Ascending aorta (tissue), 2 donors: ENCODE measurements around the gene ADIG. TPM values are rescaled to one million over a fixed set of nuclear protein-coding genes. Genes with fewer than 3 reads are reported as not detected.

Experiments used
- DNase-seq, 2 donors: peaks; one replicate each; pipeline ENCODE4 v3.0.0-alpha.2; 2019; ENCODE audit warnings: low spot score in 2 of 2
- H3K27ac ChIP-seq, 2 donors: fragments of 200-600 bp; sonication (generic); one replicate each; pipeline ENCODE4 v1.5.1; 2016 to 2017; ENCODE audit warnings: mild to moderate bottlenecking in 1 of 2
- H3K27me3 ChIP-seq: fragments of 200-600 bp; sonication (generic); one replicate; pipeline ENCODE4 v1.5.1; 2017
- H3K36me3 ChIP-seq, 2 donors: fragments of 200-600 bp; sonication (generic); one replicate each; pipeline ENCODE4 v1.5.1; 2016
- H3K4me1 ChIP-seq, 2 donors: fragments of 200-600 bp; sonication (generic); one replicate each; pipeline ENCODE4 v1.5.1; 2016 to 2017; ENCODE audit warnings: mild to moderate bottlenecking in 1 of 2
- H3K4me3 ChIP-seq, 2 donors: fragments of 200-600 bp; sonication (generic); one replicate each; pipeline ENCODE4 v1.5.1; 2016 to 2017; ENCODE audit warnings: mild to moderate bottlenecking in 1 of 2
- H3K9me3 ChIP-seq, 2 donors: fragments of 200-600 bp; sonication (generic); one replicate each; pipeline ENCODE4 v1.5.1; 2016
- CTCF ChIP-seq, 3 experiments: fragments of 200-600 bp in 2 of 3; fragments of 450-650 bp in 1 of 3; sonication (generic) in 2 of 3; IDR thresholded peaks; one replicate each; pipeline ENCODE4 v1.5.1; 2016 to 2019; ENCODE audit warnings: antibody characterized with exemption in 3 of 3, mild to moderate bottlenecking in 1 of 3, moderate library complexity in 1 of 3
- intact Hi-C: fragments of 100-400 bp; cut with DNase I; formaldehyde crosslinking; loops from one replicate; pipeline ENCODE4 v1.15.1; 2023
- total RNA-seq: library from RNA; depleted of rRNA; stranded (reverse); fragments of >200 nt; gene quantifications from one replicate; pipeline ENCODE4 v1.1.0, GENCODE V29; 2016

ADIG gene
- total RNA-seq, 1 donor from 2014 or later, result not detected

- TF ChIP-seq CTCF (IDR thresholded peaks at IDR 0.05), result no peak
- no peaks in the 10 kb centered on the region for H3K9me3 ChIP-seq
- H3K4me3 ChIP-seq, result no peak overlapping the region
- H3K4me1 ChIP-seq, result no peaks in the 10 kb centered on the region
- intact Hi-C loops, result no loop called here
- no peak overlapping the region for H3K27ac ChIP-seq
- peaks cover 79 to 94% of the 10 kb centered on the region in 2 donors for H3K36me3 ChIP-seq
- DNase-seq, result no peak
- H3K27me3 ChIP-seq, result no peaks in the 10 kb centered on the region
These were observed 29.9 kb upstream of the ADIG start for GRCh38 chr20:38551056-38551626.

GRCh38 chr20:38554986-38555385 is 26.0 kb upstream of the ADIG start:
- Histone ChIP-seq H3K36me3 (peaks cover 70 to 92% of the 10 kb centered on the region in 2 donors), H3K4me3 (no peak overlapping the region), H3K4me1 (no peaks in the 10 kb centered on the region), H3K27me3 (no peaks in the 10 kb centered on the region), H3K27ac (no peak overlapping the region), H3K9me3 (no peaks in the 10 kb centered on the region)
- DNase-seq, result no peak
- intact Hi-C loops, result no loop called here
- no peak for TF ChIP-seq CTCF (IDR thresholded peaks at IDR 0.05)

DNA sequence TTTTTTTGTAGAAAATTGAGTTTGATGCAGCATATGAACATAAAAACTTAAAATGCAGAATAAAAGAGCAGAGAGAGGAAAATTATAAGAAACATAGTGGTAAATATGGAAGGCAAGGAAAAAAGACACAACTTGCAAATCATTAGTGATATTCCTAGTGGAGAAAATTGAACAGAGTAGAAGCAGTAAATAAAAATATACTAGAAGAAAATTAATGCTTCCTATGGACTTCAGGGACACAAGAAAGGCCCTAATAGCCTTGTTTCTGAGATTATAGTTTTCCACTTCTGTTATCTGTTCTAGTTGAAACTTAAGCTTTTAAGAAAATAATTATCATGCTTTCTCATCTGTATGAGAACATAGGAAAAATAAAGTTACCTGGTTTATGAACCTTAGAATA is 25.6 kb upstream of the ADIG start:
- intact Hi-C loops, result no loop called here
- no peak for TF ChIP-seq CTCF (IDR thresholded peaks at IDR 0.05)
- DNase-seq, result no peak

DNA sequence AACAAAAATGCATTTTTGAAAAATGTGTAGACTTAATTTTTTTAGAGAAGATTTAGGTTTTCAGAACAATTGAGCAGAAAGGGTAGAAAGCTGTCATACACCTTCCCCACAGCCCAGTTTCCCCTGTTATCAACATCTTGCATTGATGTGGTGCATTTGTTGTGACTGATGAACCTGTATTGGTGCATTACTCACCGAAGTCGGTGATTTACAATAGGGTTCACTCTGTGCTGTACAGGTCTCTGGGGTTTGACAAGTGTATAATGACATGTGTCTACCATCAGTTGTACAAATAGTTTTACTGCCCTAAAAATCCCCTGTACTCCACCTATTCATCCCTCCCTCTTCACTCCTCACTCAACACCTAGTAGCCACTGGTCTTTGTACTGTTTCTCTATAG is 23.8 kb upstream of the ADIG start:
- no peak for DNase-seq
- Histone ChIP-seq H3K4me1 (no peaks in the 10 kb centered on the region), H3K27ac (no peak overlapping the region), H3K36me3 (peaks cover 64 to 85% of the 10 kb centered on the region in 2 donors), H3K27me3 (no peaks in the 10 kb centered on the region), H3K4me3 (no peak overlapping the region), H3K9me3 (no peaks in the 10 kb centered on the region)
- no peak for TF ChIP-seq CTCF (IDR thresholded peaks at IDR 0.05)
- intact Hi-C loops, result no loop called here

More for the DNA sequence above, 25.6 kb upstream of the ADIG start:
- H3K36me3 ChIP-seq, result peaks cover 72 to 89% of the 10 kb centered on the region in 2 donors
- no peaks in the 10 kb centered on the region for H3K9me3 ChIP-seq
- H3K4me1 ChIP-seq, result no peaks in the 10 kb centered on the region
- H3K4me3 ChIP-seq, result no peak overlapping the region
- H3K27ac ChIP-seq, result no peak overlapping the region
- no peaks in the 10 kb centered on the region for H3K27me3 ChIP-seq

DNA sequence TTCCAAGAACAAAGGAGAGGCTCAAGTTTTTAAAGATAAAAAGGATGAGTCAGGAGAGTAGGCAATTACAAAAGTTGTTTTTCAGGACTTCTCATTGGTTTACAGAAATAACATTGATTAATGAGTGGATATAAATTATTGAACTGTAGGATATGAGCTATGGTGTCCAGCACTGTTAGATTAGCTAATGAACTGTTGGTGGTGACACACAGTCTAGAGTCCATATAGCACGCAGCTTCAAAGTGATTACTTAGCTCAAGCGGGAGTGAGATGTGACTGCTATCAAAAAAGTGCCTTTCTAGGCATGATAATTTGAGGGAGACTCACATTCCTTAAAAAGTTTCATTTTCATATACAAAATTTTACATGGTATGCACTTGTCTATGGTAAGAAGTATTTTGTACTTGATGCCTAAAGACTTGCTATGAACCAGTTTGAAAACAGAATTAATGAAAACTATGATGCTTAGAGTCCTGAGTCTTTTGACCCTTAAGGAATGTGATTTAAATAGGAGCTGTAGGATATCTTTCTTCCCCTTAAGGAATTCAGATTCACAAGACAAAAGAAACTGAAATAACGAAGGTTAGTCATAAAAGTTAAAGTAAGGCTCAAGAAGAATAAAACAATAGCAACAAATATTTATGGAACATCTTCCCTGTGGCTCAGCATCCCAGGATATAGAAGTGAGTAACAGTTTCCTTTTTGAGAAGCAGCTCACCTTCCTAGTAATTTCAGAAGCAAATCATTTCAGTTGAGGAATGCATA is 22.2 kb upstream of the ADIG start:
- H3K36me3 ChIP-seq, result peaks cover 59 to 84% of the 10 kb centered on the region in 2 donors
- no peak overlapping the region for H3K27ac ChIP-seq
- no peaks in the 10 kb centered on the region for H3K27me3 ChIP-seq
- no peak overlapping the region for H3K4me3 ChIP-seq
- H3K9me3 ChIP-seq, result no peaks in the 10 kb centered on the region
- DNase-seq, result no peak
- intact Hi-C loops, result no loop called here
- no peaks in the 10 kb centered on the region for H3K4me1 ChIP-seq
- TF ChIP-seq CTCF (IDR thresholded peaks at IDR 0.05), result no peak
